PC-9 (cell line): ENCODE results near the gene PCDH15. TPM values are rescaled to one million over a fixed set of nuclear protein-coding genes. Genes with fewer than 3 reads are reported as not detected.

Experiments used
- BruUV-seq: library from RNA; stranded (reverse); fragments of 400-500 nt; replicated peaks from 2 replicates; lab custom pipeline; 2021; lab: Mats Ljungman, UMichigan
- CTCF ChIA-PET: fragments of 300-600 bp; sonication (Branson Sonifier 250); formaldehyde crosslinking; loops from one replicate; lab custom pipeline; 2022; ENCODE audit warnings: antibody characterized with exemption; lab: Charles Lee
- POLR2A ChIA-PET: fragments of 300-600 bp; sonication (Branson Sonifier 250); formaldehyde crosslinking; loops from one replicate; lab custom pipeline; 2022; ENCODE audit warnings: antibody characterized with exemption; ENCODE audit not compliant: unreplicated experiment; lab: Charles Lee
- DNase-seq, 2 experiments: peaks; one replicate each; pipeline versions ENCODE4 v3.0.0 to v3.0.0-alpha.2; 2015 to 2022; ENCODE audit warnings: mixed read lengths in 1 of 2
- H2AFZ ChIP-seq: fragments of 200-600 bp; sonication (generic); 2 replicates; pipeline ENCODE4 v1.8.1; 2017; ENCODE audit warnings: antibody characterized with exemption
- H3F3A ChIP-seq: fragments of 200-600 bp; sonication (generic); 2 replicates; pipeline ENCODE4 v1.8.1; 2017; ENCODE audit warnings: antibody characterized with exemption, mild to moderate bottlenecking, low read depth; ENCODE audit not compliant: insufficient read depth
- H3K27ac ChIP-seq: fragments of 200-600 bp; sonication (generic); 2 replicates; pipeline ENCODE4 v1.6.1; 2016; ENCODE audit warnings: mixed run types
- H3K27me3 ChIP-seq: fragments of 200-600 bp; sonication (generic); 2 replicates; pipeline ENCODE4 v1.6.1; 2016; ENCODE audit warnings: low read depth, mixed run types; ENCODE audit not compliant: insufficient read depth
- H3K36me3 ChIP-seq: fragments of 200-600 bp; sonication (generic); 2 replicates; pipeline ENCODE4 v1.6.1; 2016; ENCODE audit warnings: low read depth, mixed run types
- H3K4me1 ChIP-seq: fragments of 200-600 bp; sonication (generic); replicated peaks from 2 replicates; pipeline ENCODE4 v1.6.1; 2016; ENCODE audit warnings: mixed run types; ENCODE audit not compliant: insufficient read depth
- H3K4me2 ChIP-seq: fragments of 200-600 bp; sonication (generic); 2 replicates; pipeline ENCODE4 v1.6.1; 2017; ENCODE audit warnings: mixed run types
- H3K4me3 ChIP-seq: fragments of 200-600 bp; sonication (generic); 2 replicates; pipeline ENCODE4 v1.6.1; 2016; ENCODE audit warnings: mixed run types
- H3K79me2 ChIP-seq: fragments of 200-600 bp; sonication (generic); 2 replicates; pipeline ENCODE4 v1.6.1; 2017; ENCODE audit warnings: low read depth, mixed run types
- H3K9me2 ChIP-seq: fragments of 200-600 bp; sonication (generic); 2 replicates; pipeline ENCODE4 v1.8.1; 2017; ENCODE audit warnings: mild to moderate bottlenecking; ENCODE audit not compliant: insufficient read depth
- H3K9me3 ChIP-seq: fragments of 200-600 bp; sonication (generic); 2 replicates; pipeline ENCODE4 v1.8.1; 2016; ENCODE audit warnings: low read depth; ENCODE audit not compliant: insufficient read depth
- H4K20me1 ChIP-seq: fragments of 200-600 bp; sonication (generic); 2 replicates; pipeline ENCODE4 v1.8.1; 2017; ENCODE audit not compliant: insufficient read depth
- EZH2 ChIP-seq: fragments of 200-600 bp; sonication (generic); IDR thresholded peaks from 2 replicates; pipeline ENCODE4 v1.8.0; 2017; ENCODE audit warnings: antibody characterized with exemption, low read depth
- intact Hi-C: fragments of 100-400 bp; cut with micrococcal nuclease; formaldehyde crosslinking; loops from one replicate; pipeline ENCODE4 v1.10.0; 2022; ENCODE audit not compliant: unreplicated experiment
- total RNA-seq: library from RNA; stranded (reverse); gene quantifications from 2 replicates; pipeline ENCODE4 v1.2.3, GENCODE V29; 2021
- TF ChIP-seq, protein P1 (sequence below): fragments of 200-600 bp; sonication (generic); conservative IDR thresholded peaks from 2 replicates; pipeline ENCODE4 v1.6.1; 2017; ENCODE audit warnings: mixed run types, antibody characterized with exemption, mild to moderate bottlenecking, moderate library complexity

The PCDH15 gene
- total RNA-seq, 1 experiment from 2014 or later: not detected

- no TSS peak for BruUV-seq
- CTCF ChIA-PET: no interaction called here
- Histone ChIP-seq H3K27ac (no peak overlapping the region), H3K9me2 (no peaks in the 10 kb centered on the region), H2AFZ (no peak overlapping the region), H3K36me3 (no peaks in the 10 kb centered on the region), H3K4me3 (no peak overlapping the region), H3K79me2 (no peaks in the 10 kb centered on the region), H3K9me3 (no peaks in the 10 kb centered on the region), H3K4me2 (no peak overlapping the region), H3K27me3 (no peaks in the 10 kb centered on the region), H4K20me1 (no peaks in the 10 kb centered on the region), H3F3A (no peaks in the 10 kb centered on the region), H3K4me1 (no peaks in the 10 kb centered on the region)
- POLR2A ChIA-PET: no interaction called here
- intact Hi-C loops: no loop called here
- TF ChIP-seq, protein P1, sequence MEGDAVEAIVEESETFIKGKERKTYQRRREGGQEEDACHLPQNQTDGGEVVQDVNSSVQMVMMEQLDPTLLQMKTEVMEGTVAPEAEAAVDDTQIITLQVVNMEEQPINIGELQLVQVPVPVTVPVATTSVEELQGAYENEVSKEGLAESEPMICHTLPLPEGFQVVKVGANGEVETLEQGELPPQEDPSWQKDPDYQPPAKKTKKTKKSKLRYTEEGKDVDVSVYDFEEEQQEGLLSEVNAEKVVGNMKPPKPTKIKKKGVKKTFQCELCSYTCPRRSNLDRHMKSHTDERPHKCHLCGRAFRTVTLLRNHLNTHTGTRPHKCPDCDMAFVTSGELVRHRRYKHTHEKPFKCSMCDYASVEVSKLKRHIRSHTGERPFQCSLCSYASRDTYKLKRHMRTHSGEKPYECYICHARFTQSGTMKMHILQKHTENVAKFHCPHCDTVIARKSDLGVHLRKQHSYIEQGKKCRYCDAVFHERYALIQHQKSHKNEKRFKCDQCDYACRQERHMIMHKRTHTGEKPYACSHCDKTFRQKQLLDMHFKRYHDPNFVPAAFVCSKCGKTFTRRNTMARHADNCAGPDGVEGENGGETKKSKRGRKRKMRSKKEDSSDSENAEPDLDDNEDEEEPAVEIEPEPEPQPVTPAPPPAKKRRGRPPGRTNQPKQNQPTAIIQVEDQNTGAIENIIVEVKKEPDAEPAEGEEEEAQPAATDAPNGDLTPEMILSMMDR: no peak
- no peak for TF ChIP-seq EZH2
- DNase-seq: no peak
Measured at GRCh38 chr10:54441275-54441674, 359.8 kb downstream of the PCDH15 start.

DNA sequence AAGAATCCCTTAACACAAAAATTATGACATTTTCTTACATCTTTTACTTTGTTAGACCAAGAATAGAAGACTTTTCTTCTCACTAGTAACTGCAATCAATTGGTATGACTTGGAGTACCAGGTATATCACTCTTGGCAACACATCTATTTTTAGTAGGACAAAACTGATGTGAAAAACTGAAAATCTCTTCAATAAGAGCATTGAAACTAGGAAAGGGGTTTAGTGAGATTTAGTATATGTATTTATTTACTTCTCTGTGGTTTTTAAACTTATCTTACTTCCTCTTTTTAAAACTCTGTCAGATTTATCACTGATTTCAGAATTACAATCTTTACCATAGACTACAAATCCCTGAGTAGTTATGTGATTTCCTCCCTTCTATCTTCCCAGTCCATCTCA lies 366.2 kb downstream of the PCDH15 start:
- Histone ChIP-seq H3K27me3 (no peaks in the 10 kb centered on the region), H3K36me3 (no peaks in the 10 kb centered on the region), H3F3A (no peaks in the 10 kb centered on the region), H3K27ac (no peak overlapping the region), H3K4me3 (no peak overlapping the region), H2AFZ (no peak overlapping the region), H3K9me2 (no peaks in the 10 kb centered on the region), H3K4me1 (no peaks in the 10 kb centered on the region), H3K4me2 (no peak overlapping the region), H3K9me3 (no peaks in the 10 kb centered on the region), H3K79me2 (no peaks in the 10 kb centered on the region), H4K20me1 (no peaks in the 10 kb centered on the region)
- TF ChIP-seq, protein P1: no peak
- TF ChIP-seq EZH2: no peak
- ChIA-PET CTCF (no interaction called here), POLR2A (no interaction called here)
- BruUV-seq: no TSS peak
- intact Hi-C loops: no loop called here
- no peak for DNase-seq

GRCh38 chr10:54415483-54415882 lies 385.5 kb downstream of the PCDH15 start:
- DNase-seq: no peak
- Histone ChIP-seq H3K4me1 (no peaks in the 10 kb centered on the region), H3K27me3 (no peaks in the 10 kb centered on the region), H3K27ac (no peak overlapping the region), H3K4me3 (no peak overlapping the region), H3K36me3 (no peaks in the 10 kb centered on the region), H4K20me1 (no peaks in the 10 kb centered on the region), H2AFZ (no peak overlapping the region; the same call in 1 of the 2 replicates), H3K9me2 (no peaks in the 10 kb centered on the region), H3K4me2 (no peak overlapping the region), H3K79me2 (no peaks in the 10 kb centered on the region), H3F3A (no peaks in the 10 kb centered on the region), H3K9me3 (no peaks in the 10 kb centered on the region)
- intact Hi-C loops: no loop called here
- ChIA-PET CTCF (no interaction called here), POLR2A (no interaction called here)
- TF ChIP-seq, protein P1: no peak
- TF ChIP-seq EZH2: no peak
- BruUV-seq: no TSS peak
